Measurements from ENCODE around the gene SRSF7. TPM values are rescaled to one million over a fixed set of nuclear protein-coding genes. Genes with fewer than 3 reads are reported as not detected.

The SRSF7 gene
- total RNA-seq, 4 donors from 2014 or later = 60.8 to 135 (median 86.2) TPM

DNA sequence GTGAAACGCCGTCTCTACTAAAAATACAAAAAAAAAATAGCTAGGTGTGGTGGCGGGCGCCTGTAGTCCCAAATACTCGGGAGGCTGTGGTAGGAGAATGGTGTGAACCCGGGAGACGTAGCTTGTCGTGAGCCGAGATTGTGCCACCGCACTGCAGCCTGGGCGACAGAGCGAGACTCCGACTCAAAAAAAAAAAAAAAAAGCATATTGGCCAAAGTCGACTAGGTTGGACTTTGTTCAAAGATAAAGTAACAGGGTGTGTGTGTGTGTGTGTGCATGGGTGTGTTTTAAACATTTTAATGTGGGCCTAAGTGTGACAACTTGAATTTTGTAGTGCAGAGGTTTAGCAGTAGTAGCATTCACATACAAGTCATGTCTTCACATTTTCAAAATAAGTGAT, 38.5 kb upstream of the SRSF7 start:
- TF ChIP-seq CTCF (IDR thresholded peaks at IDR 0.05; ENCODE audit: low read depth) = no peak

DNA sequence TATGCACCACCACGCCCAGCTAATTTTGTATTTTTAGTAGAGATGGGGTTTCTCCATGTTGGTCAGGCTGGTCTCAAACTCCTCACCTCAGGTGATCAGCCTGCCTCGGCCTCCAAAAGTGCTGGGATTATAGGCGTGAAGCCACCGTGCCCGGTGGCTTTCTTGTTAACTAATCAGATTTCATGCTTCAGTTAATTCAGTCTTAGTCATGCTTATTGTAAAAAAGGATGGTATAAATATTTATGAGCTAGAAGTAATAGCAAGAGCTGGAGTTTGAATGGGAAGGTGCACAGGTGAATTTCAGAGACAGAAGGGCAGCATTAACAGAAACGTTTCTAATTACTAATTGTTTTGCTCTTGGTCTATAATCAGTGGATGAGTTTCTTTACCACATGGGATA, 37.1 kb upstream of the SRSF7 start:
- TF ChIP-seq CTCF (IDR thresholded peaks at IDR 0.05; ENCODE audit: low read depth) = no peak

DNA sequence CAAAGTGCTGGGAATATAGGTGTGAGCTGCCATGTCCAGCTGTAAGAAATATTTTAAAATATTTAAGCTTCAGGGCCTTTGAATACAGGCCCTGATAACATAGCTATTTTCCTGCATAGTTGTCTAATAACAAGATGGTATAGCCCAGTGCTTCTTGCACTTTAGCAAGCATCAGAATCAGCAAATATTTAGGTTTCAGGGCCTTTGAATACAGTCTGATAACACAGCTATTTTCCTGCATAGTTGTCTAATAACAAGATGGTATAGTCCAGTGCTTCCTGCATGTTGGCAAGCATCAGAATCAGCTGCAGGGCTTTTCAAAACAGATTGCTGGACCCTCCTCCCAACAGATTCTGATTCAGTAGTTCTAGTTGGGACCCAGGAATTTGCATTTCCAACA, 32.4 kb upstream of the SRSF7 start:
- no peak for TF ChIP-seq CTCF (IDR thresholded peaks at IDR 0.05; ENCODE audit: low read depth)

DNA sequence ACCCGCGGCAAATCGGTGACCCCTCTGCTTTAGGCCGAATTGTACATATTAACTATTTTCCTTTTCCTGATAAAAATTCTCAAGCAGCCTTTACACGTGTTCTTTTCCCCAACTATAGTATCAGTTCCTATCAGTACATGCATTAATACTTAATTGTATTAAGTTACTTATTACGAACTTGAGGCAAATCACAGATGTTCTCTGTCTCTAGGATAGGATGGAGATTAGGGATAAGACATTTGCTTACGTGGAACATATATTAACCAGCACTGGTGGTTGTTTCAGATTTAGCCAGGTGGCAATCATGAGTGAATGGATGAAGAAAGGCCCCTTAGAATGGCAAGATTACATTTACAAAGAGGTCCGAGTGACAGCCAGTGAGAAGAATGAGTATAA, 27.5 kb upstream of the SRSF7 start:
- TF ChIP-seq CTCF (IDR thresholded peaks at IDR 0.05; ENCODE audit: low read depth) = no peak

DNA sequence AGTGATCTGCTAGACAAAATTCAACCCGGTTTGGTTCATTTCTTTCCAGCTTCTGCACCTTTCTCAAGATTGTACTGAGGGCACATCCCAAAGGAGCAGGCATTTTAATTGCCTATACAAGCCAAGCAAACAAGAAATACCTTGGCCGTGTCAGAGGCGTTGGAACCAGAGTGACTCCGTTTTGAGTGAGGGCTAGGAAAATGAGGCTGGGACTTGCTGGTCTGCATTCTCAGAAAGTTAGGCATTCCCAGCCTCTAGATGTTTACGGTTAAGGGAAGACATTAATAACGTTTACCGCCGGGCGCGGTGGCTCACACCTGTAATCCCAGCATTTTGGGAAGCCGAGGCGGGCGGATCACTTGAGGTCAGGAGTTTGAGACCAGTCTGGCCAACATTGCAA, 25.4 kb upstream of the SRSF7 start:
- no peak for TF ChIP-seq CTCF (IDR thresholded peaks at IDR 0.05; ENCODE audit: low read depth)

DNA sequence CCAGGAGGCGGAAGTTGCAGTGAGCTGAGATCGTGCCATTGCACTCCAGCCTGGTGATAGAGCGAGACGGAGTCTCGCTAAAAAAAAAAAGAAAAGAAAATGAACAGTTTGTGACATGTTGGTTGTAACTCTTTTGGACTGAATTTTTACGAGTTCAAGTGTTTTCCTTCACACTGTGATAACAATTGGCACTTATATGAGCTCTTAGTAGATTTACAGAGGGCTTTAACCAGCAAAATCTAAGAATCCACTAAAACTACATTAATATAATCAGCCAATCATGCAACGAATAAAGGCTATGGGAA, 24.7 kb upstream of the SRSF7 start:
- no peak for TF ChIP-seq CTCF (IDR thresholded peaks at IDR 0.05; ENCODE audit: low read depth)

GRCh38 chr2:38775097-38775920, 24.1 kb upstream of the SRSF7 start:
- TF ChIP-seq CTCF (IDR thresholded peaks at IDR 0.05; ENCODE audit: low read depth) = no peak
